ENCODE data around the gene TBL1XR1.

The TBL1XR1 gene

GRCh38 chr3:177106184-177106583, 91.1 kb downstream of the TBL1XR1 start:
- DNase-seq = no peak

GRCh38 chr3:177105623-177106022, 91.7 kb downstream of the TBL1XR1 start:
- no peak for DNase-seq

GRCh38 chr3:177104299-177104992, 92.8 kb downstream of the TBL1XR1 start:
- DNase-seq = no peak

GRCh38 chr3:177102553-177102952, 94.7 kb downstream of the TBL1XR1 start:
- no peak for DNase-seq

GRCh38 chr3:177098551-177098950, 98.7 kb downstream of the TBL1XR1 start:
- DNase-seq = no peak

- no peak for DNase-seq
Observed at GRCh38 chr3:177096615-177097014, 100.7 kb downstream of the TBL1XR1 start.

GRCh38 chr3:177093966-177094365, 103.3 kb downstream of the TBL1XR1 start:
- no peak for DNase-seq

GRCh38 chr3:177089901-177090300, 107.4 kb downstream of the TBL1XR1 start:
- DNase-seq = no peak

- no peak for DNase-seq
Observed at GRCh38 chr3:177089110-177089509, 108.2 kb downstream of the TBL1XR1 start.

GRCh38 chr3:177085794-177086193, 111.5 kb downstream of the TBL1XR1 start:
- DNase-seq = no peak

- no peak for DNase-seq
Observed at GRCh38 chr3:177084616-177085015, 112.7 kb downstream of the TBL1XR1 start.

- DNase-seq = no peak
Observed at GRCh38 chr3:177080122-177080521, 117.2 kb downstream of the TBL1XR1 start.

GRCh38 chr3:177079684-177080083, 117.6 kb downstream of the TBL1XR1 start:
- DNase-seq = no peak

GRCh38 chr3:177071496-177072156, 125.7 kb downstream of the TBL1XR1 start:
- DNase-seq = no peak

GRCh38 chr3:177069514-177070329, 127.6 kb downstream of the TBL1XR1 start:
- peak; percentile 6 for DNase-seq

GRCh38 chr3:177068967-177069366, 128.3 kb downstream of the TBL1XR1 start:
- no peak for DNase-seq

- DNase-seq = no peak
Observed at GRCh38 chr3:177066068-177066467, 131.2 kb downstream of the TBL1XR1 start.

- no peak for DNase-seq
Observed at GRCh38 chr3:177065285-177066033, 131.8 kb downstream of the TBL1XR1 start.

- DNase-seq = no peak
Observed at GRCh38 chr3:177062052-177062732, 135.1 kb downstream of the TBL1XR1 start.

- DNase-seq = no peak
Observed at GRCh38 chr3:177061369-177061768, 135.9 kb downstream of the TBL1XR1 start.

GRCh38 chr3:177060492-177060891, 136.8 kb downstream of the TBL1XR1 start:
- DNase-seq = no peak

- DNase-seq = no peak
Observed at GRCh38 chr3:177058648-177059047, 138.6 kb downstream of the TBL1XR1 start.
